AG09309 (cell line): ENCODE results near the gene HERPUD1.
A peak's percentile ranks its signal among the peaks of the same experiment; 100 is the strongest.
"Not testable (repeated sequence)": the region's sequence is repeated elsewhere in the genome, so short reads cannot be mapped to it uniquely, and the experiment has no call there.

Experiments used
- DNase-seq: peaks from one replicate; pipeline ENCODE4 v3.0.0-alpha.2; 2010; ENCODE audit warnings: low read depth
- H3K4me3 ChIP-seq: 2 replicates; pipeline ENCODE4 v1.5.1; 2011; ENCODE audit warnings: mild to moderate bottlenecking, low read depth, low read length, moderate library complexity; ENCODE audit not compliant: control insufficient read depth
- TF ChIP-seq, protein P1 (sequence below): IDR thresholded peaks from 2 replicates; pipeline ENCODE4 v1.5.1; 2011; ENCODE audit warnings: mild to moderate bottlenecking, low read depth, low read length, inconsistent platforms; ENCODE audit not compliant: insufficient read depth, control insufficient read depth; ENCODE audit errors: missing control alignments

The HERPUD1 gene

GRCh38 chr16:56927471-56927870 is 4.5 kb upstream of the HERPUD1 start:
- TF ChIP-seq, protein P1, sequence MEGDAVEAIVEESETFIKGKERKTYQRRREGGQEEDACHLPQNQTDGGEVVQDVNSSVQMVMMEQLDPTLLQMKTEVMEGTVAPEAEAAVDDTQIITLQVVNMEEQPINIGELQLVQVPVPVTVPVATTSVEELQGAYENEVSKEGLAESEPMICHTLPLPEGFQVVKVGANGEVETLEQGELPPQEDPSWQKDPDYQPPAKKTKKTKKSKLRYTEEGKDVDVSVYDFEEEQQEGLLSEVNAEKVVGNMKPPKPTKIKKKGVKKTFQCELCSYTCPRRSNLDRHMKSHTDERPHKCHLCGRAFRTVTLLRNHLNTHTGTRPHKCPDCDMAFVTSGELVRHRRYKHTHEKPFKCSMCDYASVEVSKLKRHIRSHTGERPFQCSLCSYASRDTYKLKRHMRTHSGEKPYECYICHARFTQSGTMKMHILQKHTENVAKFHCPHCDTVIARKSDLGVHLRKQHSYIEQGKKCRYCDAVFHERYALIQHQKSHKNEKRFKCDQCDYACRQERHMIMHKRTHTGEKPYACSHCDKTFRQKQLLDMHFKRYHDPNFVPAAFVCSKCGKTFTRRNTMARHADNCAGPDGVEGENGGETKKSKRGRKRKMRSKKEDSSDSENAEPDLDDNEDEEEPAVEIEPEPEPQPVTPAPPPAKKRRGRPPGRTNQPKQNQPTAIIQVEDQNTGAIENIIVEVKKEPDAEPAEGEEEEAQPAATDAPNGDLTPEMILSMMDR: no peak
- DNase-seq: no peak
- H3K4me3 ChIP-seq: no peak overlapping the region

- H3K4me3 ChIP-seq: no peak overlapping the region
- no peak for DNase-seq
- TF ChIP-seq, protein P1: no peak
These were observed 2.3 kb upstream of the HERPUD1 start for GRCh38 chr16:56929639-56930038.

- no peak overlapping the region for H3K4me3 ChIP-seq
- TF ChIP-seq, protein P1: no peak
- no peak for DNase-seq
These were observed 1.3 kb upstream of the HERPUD1 start for GRCh38 chr16:56930486-56931270.

DNA sequence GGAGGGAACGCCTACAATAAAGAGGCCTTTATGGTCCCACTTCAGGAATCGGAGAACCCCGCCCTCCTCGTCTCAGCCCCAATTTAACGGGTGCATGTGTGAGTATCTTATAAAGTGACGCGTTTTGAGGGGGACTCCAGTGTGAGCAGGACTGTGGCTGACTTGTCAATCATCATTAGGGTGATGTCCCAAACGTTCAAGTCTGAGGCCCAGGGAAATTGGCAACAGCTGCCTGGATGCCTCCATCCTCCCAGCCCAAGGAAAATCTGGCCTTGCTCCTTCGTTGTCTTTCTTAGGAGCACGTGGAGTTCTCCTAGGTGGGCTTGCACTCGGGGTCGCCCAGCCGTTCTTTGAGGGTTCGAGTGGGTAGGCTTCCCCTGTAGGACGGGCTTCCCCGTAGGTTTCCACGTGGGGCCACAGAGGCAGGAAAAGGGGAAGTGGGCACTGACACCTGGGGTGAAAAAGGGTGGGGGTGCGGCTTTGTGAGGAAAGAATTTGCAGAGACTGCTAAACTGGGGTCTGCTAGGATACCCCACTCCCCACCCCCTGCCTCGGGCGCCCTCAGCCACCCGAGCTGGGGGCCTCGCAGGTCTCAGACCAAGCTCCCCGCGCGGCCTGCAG is 561 bp upstream of the HERPUD1 start:
- TF ChIP-seq, protein P1: no peak
- DNase-seq: no peak
- H3K4me3 ChIP-seq: peak overlapping the region; percentile 39

- peak; percentile 44 for DNase-seq
- TF ChIP-seq, protein P1: no peak
- H3K4me3 ChIP-seq: peak overlapping the region; percentile 91
These were observed 1.0 kb downstream of the HERPUD1 start for GRCh38 chr16:56932721-56933619.

DNA sequence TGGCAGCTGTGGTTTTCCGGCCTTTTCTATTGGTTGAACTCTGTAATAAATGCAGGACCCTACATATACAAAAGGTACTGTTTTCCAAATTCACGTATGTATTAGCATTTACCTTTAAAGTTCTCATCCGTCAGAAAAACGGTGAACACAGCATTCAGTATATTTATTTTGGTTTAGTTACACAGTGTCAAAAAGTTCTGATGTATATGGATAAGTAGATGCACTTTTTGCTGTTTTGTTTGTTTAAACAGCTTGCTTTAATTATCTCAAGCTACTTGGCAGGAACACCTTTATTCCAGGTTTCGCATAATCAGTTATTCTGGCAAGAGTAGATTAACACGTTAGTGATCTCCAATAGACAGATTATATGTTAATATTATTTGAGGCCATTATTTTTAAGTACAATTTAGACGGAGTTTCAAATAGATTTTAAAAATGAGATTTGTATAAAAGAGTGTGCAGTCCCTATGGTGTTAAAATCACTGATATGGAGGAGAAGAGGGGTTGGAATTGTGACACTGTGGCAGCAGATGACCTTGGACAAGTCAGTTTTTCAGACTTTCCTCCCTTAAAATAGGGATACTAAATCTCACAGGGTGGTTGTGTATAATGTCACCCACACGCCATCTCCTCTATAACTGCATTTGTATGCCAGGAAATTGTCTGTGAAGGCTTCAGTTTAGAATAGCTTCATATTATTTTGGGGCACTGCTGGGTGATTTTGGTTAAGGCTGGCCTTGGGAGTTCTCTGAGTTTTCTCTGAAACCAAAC is 2.1 kb downstream of the HERPUD1 start:
- H3K4me3 ChIP-seq: peak overlapping the region; percentile 91
- TF ChIP-seq, protein P1: no peak
- DNase-seq: no peak

DNA sequence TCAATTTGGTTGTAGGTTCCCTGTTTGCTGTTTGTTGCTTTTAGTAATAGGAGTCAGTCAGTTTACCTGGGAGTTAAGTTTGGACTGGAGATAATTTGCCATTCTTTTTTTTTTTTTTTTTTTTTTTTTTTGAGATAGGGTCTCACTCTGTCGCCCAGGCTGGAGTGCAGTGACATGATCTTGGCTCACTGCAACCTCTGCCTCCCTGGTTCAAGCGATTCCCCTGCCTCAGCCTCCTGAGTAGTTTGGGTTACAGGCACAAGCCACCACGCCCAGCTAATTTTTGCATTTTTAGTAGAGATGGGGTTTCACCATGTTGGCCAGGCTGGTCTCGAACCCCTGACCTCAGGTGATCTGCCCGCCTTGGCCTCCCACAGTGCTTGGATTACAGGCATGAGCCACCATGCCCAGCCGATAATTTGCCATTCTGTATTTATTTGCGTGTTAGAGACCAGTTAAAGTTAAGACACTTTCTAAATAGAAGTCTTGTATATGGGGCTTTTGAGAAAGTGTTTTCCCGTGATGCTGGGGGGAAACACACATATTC is 2.7 kb downstream of the HERPUD1 start:
- peak overlapping the region; percentile 91 for H3K4me3 ChIP-seq
- not testable (repeated sequence) for DNase-seq
